GM19463 (cell line): Measurements from ENCODE around the gene ST6GALNAC4.

ENCODE experiments used
- ATAC-seq: cut with Tn5 transposase; IDR thresholded peaks from one replicate; pipeline ENCODE4 v1.9.1; 2021; ENCODE audit warnings: mild to moderate bottlenecking, moderate library complexity; ENCODE audit not compliant: unreplicated experiment

The ST6GALNAC4 gene

GRCh38 chr9:127931092-127931881 lies 14.4 kb upstream of the ST6GALNAC4 start:
- ATAC-seq, result peak; percentile 19

DNA sequence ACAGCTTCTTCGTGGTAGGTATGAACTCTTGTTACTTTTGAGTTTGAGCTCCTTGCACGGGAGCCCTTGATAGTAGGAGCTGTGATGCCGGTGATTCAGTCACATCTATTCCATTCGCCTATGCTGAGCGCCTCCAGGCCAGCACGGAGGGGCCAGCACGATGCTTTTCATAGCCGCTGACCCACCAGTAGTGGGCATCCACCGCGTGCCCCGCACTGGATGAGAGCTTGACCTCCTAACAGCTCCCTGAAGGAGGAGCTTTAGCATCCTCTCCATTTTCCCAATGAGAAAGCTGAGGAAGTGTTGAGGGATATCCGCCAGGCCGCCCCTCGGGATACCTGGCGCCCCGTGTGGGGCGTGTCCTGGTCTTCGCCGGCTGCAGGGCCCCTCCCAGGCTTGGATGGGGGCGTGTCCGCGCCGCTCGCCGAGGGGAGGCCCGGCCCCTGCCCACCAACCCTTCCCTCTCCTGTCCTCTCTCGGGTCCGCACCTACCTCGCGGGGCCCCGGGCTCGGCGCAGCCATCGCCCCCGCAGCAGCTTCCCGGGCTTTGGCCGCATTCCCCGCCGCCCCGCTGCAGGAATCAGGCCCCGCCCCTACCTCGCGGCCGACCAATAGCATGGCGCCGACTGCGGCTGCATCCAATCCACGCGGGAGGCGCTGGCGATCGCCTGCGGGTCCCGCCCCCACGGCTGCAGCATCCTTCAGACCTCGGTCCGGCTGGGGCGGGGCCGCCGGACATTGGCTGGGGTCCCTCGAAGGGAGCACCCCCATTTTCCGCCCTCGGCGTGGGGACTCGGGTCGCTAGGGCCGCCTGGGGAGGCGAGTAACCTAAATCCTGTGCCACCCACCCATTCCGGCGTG lies 13.6 kb upstream of the ST6GALNAC4 start, which contains the start of gene PIP5KL1:
Gene PIP5KL1 (minus strand): TSS at position 547 of the 861 bp plus-strand sequence. CDS start 25 bp downstream, at position 522.
- ATAC-seq, result peak; percentile 84

DNA sequence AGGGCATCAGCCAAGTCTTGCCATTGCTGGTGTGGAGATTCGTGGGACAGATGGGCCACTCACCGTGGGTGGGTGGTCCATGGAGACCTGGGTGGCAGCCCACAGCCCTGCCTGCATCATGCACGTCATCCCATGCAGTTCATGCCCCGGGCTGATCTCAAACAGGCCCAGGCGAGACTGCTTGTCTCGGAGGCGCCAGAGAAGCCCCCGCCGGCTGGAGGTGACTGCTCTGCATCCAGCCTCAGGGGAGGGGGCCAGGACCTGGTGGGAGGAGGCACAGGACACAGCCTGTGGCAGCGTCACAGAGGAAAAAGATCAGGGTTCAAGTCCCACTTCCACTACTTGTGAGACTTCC lies 12.8 kb upstream of the ST6GALNAC4 start:
- no peak for ATAC-seq

DNA sequence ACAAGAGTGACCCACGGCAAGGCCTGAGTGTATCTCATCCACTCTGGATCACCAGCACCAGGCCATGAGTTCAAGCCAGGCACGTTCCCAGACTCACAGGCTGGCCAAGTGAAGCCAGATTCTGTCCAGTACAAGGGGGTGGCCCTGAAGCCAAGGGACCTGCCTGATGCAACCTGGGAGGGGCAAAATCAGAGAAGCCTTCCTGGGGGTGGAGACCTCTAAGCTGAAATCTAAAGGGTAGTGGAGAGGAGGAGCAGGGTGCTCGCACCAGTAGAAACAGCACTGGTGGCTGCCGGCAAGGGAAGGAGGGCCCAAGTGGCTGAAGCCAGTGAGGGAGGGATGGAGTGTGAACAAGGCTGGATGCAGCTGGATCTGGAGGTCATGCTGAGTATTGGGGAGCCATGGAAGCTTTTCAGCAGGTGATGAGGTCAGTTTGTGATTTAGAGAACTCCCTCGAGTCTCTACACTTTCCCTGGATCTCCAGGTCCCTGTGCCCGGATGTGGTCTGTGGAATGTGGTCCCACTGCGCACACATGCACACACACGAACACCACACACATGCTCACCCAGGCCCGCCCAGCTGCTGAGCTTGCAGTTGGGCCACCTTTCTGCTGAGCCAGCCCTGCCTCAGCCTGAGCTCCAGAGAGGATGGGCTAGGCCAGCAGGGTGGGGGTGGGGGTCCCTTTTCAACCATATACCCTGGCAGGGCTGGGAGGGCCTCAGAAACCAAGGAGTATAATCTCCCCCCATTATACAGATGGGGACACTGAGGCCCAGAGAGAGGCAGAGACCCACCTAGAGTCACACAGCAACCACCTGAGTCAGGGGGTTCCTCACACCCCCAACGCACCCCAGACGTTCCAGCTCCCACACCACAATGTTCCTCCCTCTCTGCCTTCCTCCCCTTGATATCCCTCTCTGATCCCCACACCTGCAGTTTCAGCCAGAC lies 12.1 kb upstream of the ST6GALNAC4 start:
- ATAC-seq, result no peak

DNA sequence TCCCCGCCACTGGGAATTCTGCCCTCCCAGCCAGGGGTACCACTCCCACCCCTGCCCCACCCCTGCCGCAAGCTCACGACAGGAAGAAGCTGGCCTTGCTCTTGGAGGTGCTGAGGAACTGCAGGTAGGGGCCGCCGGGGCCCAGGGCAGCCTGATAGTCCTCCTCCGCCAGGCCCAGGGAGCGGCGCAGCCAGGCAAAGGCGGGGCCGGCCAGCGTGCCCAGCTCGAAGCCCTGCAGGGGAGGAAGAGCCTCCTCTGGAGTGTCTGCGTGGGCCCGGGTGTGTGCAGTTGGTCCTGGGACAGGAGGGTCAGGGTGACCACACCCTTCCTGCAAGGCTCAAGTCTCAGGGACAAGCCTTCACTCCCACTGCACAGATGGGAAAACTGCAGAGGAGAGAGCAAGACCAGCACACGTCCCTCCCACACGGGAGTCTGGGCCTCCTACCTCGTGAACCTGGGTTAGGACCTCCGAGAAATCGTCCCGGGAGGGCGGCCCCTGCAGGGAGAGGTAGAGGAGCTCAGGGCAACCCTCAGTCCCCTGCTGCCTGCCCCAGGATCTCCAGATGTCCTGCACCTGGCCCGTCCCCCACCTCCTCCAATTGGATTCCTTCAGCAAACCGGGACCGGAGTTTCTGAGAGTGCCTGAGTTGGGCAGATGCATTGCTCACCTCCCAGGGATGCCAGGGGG lies 11.3 kb upstream of the ST6GALNAC4 start:
- ATAC-seq, result no peak

DNA sequence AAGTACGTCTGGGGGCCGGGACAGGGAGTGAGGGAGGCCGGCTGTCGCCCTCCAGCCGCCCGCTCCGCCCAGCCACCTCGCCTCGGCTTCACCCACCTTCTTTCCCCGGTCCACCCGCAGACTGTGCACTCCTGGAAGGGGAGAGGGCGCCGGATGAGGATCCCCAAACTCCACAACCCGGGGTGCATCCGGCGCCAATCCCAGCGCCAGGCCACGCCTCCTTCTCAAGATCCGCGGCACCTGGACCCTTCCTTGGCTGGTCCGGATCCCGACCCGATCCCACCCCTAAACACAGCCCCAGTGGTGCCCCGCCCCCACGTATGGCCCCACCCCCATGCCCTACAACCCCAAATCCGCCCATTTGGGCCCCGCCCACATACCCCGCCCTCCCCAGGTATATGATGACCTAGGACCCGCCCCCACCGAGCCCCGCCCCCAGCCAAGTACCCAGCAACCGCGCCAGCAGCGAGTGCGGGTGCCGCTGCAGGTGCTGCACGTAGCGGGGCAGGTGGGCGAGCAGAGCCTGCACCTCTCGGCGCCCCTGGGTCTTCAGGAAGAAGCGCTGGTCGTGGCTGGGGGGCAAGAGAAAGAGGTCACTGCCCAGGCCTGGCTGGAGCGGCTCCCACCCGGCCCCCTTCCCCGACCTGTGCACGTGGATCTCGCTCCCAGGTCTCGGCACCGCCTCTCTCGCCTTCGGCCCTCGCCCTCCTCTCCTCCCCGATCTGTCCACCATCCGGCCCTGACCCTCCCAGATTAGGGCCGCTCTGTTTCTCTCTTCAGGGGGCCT lies 10.6 kb upstream of the ST6GALNAC4 start:
- ATAC-seq, result no peak

GRCh38 chr9:127926906-127927200 lies 10.0 kb upstream of the ST6GALNAC4 start:
- no peak for ATAC-seq

GRCh38 chr9:127925959-127926905 lies 9.4 kb upstream of the ST6GALNAC4 start:
- ATAC-seq, result no peak

GRCh38 chr9:127924736-127925444 lies 8.0 kb upstream of the ST6GALNAC4 start:
- no peak for ATAC-seq

GRCh38 chr9:127923771-127924170 lies 6.9 kb upstream of the ST6GALNAC4 start:
- no peak for ATAC-seq

GRCh38 chr9:127923046-127923445 lies 6.2 kb upstream of the ST6GALNAC4 start:
- ATAC-seq, result no peak

- ATAC-seq, result no peak
Observed at GRCh38 chr9:127921557-127922120, 4.8 kb upstream of the ST6GALNAC4 start.

DNA sequence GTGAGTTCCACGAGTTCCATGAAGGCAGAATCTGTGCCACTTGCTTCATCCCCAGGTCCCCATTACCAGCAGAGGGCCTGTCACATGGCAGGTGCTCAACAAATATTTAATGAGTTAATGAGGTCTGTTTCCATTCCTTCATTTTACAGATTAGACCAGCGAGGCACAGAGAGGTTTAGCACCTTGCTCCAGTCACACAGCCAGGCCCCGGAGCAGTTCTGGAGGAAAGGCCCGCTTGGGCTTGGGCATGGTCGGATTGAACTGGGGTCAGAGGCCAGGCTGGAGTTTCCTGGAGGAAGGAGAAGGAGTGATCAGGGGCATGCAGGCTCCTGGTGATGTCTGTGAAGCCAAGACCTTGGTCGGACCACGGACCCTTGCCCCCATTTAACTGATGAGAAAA lies 4.0 kb upstream of the ST6GALNAC4 start:
- ATAC-seq, result no peak

- no peak for ATAC-seq
Observed at GRCh38 chr9:127919253-127919815, 2.5 kb upstream of the ST6GALNAC4 start.

- no peak for ATAC-seq
Observed at GRCh38 chr9:127918183-127919107, 1.6 kb upstream of the ST6GALNAC4 start.

DNA sequence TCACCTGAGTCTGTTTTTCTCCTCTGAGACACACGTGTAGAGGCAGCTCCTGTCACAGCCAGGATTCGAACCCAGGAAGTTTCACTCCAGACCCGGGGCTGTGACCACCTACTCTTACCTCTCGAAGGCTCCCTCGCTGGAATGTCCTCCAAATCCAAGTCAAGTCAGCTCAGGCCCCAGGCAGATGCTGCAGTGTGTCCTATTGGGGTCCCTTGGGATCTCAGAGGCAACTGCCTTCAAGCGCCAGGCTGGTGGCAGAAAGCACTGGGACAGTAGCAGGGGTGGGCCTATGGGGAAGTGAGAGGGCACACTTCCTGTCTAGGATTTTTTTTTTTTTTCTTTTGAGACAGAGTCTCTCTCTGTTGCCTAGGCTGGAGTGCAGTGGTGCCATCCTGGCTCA lies 762 bp upstream of the ST6GALNAC4 start:
- no peak for ATAC-seq
